Urinary bladder (tissue), 4 donors: Measurements from ENCODE around the gene MAP3K20. TPM values are rescaled to one million over a fixed set of nuclear protein-coding genes. Genes with fewer than 3 reads are reported as not detected.

Experiments
- DNase-seq: peaks from one replicate; pipeline ENCODE4 v3.0.0-alpha.2; 2015; ENCODE audit errors: extremely low spot score
- H3K27ac ChIP-seq: one replicate; pipeline ENCODE4 v1.5.1; 2013; ENCODE audit warnings: low read depth, mild to moderate bottlenecking, moderate library complexity
- H3K36me3 ChIP-seq: one replicate; pipeline ENCODE4 v1.6.1; 2013; ENCODE audit warnings: mild to moderate bottlenecking, moderate library complexity; ENCODE audit not compliant: insufficient read depth
- H3K4me1 ChIP-seq: one replicate; pipeline ENCODE4 v1.6.1; 2013; ENCODE audit warnings: mild to moderate bottlenecking, moderate library complexity; ENCODE audit not compliant: insufficient read depth
- H3K4me3 ChIP-seq: one replicate; pipeline ENCODE4 v1.5.1; 2013; ENCODE audit warnings: low read depth, low read length
- WGBS: extraction: QIAGEN DNeasy Blood & Tissue Kit; methylation state at CpG from one replicate; pipeline ENCODE4 v1.1.7; 2013; 5-methylcytosine and 5-hydroxymethylcytosine counted together
- polyA plus RNA-seq: library from polyadenylated mRNA; stranded (reverse); fragments of 200-250 nt; gene quantifications from one replicate; pipeline ENCODE4 v1.2.3, GENCODE V29; 2013
- total RNA-seq: library from RNA; depleted of rRNA; stranded (reverse); fragments of >200 nt; gene quantifications from one replicate; pipeline ENCODE4 v1.2.3, GENCODE V29; 2014
- donor health status: healthy with polysubstance abuse.
- donor health status: healthy.

MAP3K20 gene
- total and polyA plus RNA-seq, 2 donors: 140 TPM

- H3K4me1 ChIP-seq: no peaks in the 10 kb centered on the region
- no peak overlapping the region for H3K27ac ChIP-seq
- H3K4me3 ChIP-seq: no peak overlapping the region
- 56% methylated on average over 11 of the region's 11 CpGs for WGBS
- no peaks in the 10 kb centered on the region for H3K36me3 ChIP-seq
- no peak for DNase-seq
These were observed 108.7 kb downstream of the MAP3K20 start for GRCh38 chr2:173184031-173185004.

GRCh38 chr2:173185437-173185836 lies 109.8 kb downstream of the MAP3K20 start:
- Histone ChIP-seq H3K27ac (no peak overlapping the region), H3K4me3 (no peak overlapping the region), H3K36me3 (no peaks in the 10 kb centered on the region), H3K4me1 (no peaks in the 10 kb centered on the region)
- DNase-seq: no peak

GRCh38 chr2:173187941-173188788 lies 112.5 kb downstream of the MAP3K20 start:
- DNase-seq: no peak
- H3K4me1 ChIP-seq: no peaks in the 10 kb centered on the region
- no peak overlapping the region for H3K27ac ChIP-seq
- H3K4me3 ChIP-seq: no peak overlapping the region
- WGBS: 69% methylated on average over 6 of the region's 6 CpGs
- no peaks in the 10 kb centered on the region for H3K36me3 ChIP-seq

- Histone ChIP-seq H3K4me3 (no peak overlapping the region), H3K27ac (no peak overlapping the region), H3K36me3 (no peaks in the 10 kb centered on the region), H3K4me1 (no peaks in the 10 kb centered on the region)
- WGBS: 74% methylated on average over 3 of the region's 3 CpGs
- DNase-seq: no peak
These were observed 116.0 kb downstream of the MAP3K20 start for GRCh38 chr2:173191601-173192000.

- H3K27ac ChIP-seq: no peak overlapping the region
- H3K4me1 ChIP-seq: no peaks in the 10 kb centered on the region
- no peaks in the 10 kb centered on the region for H3K36me3 ChIP-seq
- no peak overlapping the region for H3K4me3 ChIP-seq
- no peak for DNase-seq
- WGBS: 67% methylated on average over 4 of the region's 4 CpGs
These were observed 116.4 kb downstream of the MAP3K20 start for GRCh38 chr2:173192071-173192470.

GRCh38 chr2:173193925-173194324 lies 118.3 kb downstream of the MAP3K20 start:
- H3K27ac ChIP-seq: no peak overlapping the region
- WGBS: 57% methylated on average over 1 of the region's 1 CpG

GRCh38 chr2:173195100-173195499 lies 119.5 kb downstream of the MAP3K20 start:
- no peak for DNase-seq
- Histone ChIP-seq H3K27ac (no peak overlapping the region), H3K4me3 (no peak overlapping the region), H3K4me1 (no peaks in the 10 kb centered on the region), H3K36me3 (no peaks in the 10 kb centered on the region)
- 43% methylated on average over 3 of the region's 3 CpGs for WGBS

More at GRCh38 chr2:173193925-173194324, 118.3 kb downstream of the MAP3K20 start:
- no peak overlapping the region for H3K4me3 ChIP-seq
- H3K4me1 ChIP-seq: no peaks in the 10 kb centered on the region
- no peak for DNase-seq
- no peaks in the 10 kb centered on the region for H3K36me3 ChIP-seq

GRCh38 chr2:173196080-173196479 lies 120.4 kb downstream of the MAP3K20 start:
- H3K4me1 ChIP-seq: no peaks in the 10 kb centered on the region
- no peak for DNase-seq
- no peak overlapping the region for H3K4me3 ChIP-seq
- H3K36me3 ChIP-seq: no peaks in the 10 kb centered on the region
- 91% methylated on average over 6 of the region's 6 CpGs for WGBS
- H3K27ac ChIP-seq: no peak overlapping the region

- 91% methylated on average over 4 of the region's 4 CpGs for WGBS
- no peak overlapping the region for H3K27ac ChIP-seq
- no peak for DNase-seq
- no peaks in the 10 kb centered on the region for H3K4me1 ChIP-seq
- H3K4me3 ChIP-seq: no peak overlapping the region
- no peaks in the 10 kb centered on the region for H3K36me3 ChIP-seq
These were observed 121.0 kb downstream of the MAP3K20 start for GRCh38 chr2:173196638-173197037.

GRCh38 chr2:173198327-173198726 lies 122.7 kb downstream of the MAP3K20 start:
- Histone ChIP-seq H3K27ac (no peak overlapping the region), H3K4me3 (no peak overlapping the region), H3K36me3 (no peaks in the 10 kb centered on the region), H3K4me1 (no peaks in the 10 kb centered on the region)
- DNase-seq: no peak
- WGBS: 95% methylated on average over 7 of the region's 7 CpGs

- H3K27ac ChIP-seq: no peak overlapping the region
- no peak for DNase-seq
- H3K4me3 ChIP-seq: no peak overlapping the region
- 64% methylated on average over 1 of the region's 1 CpG for WGBS
- no peaks in the 10 kb centered on the region for H3K4me1 ChIP-seq
- H3K36me3 ChIP-seq: no peaks in the 10 kb centered on the region
These were observed 123.6 kb downstream of the MAP3K20 start for GRCh38 chr2:173199294-173199693.

- Histone ChIP-seq H3K4me3 (no peak overlapping the region), H3K36me3 (no peaks in the 10 kb centered on the region), H3K4me1 (no peaks in the 10 kb centered on the region), H3K27ac (no peak overlapping the region)
- 40% methylated on average over 2 of the region's 2 CpGs for WGBS
- DNase-seq: no peak
These were observed 126.9 kb downstream of the MAP3K20 start for GRCh38 chr2:173202570-173202969.

GRCh38 chr2:173204316-173204715 lies 128.7 kb downstream of the MAP3K20 start:
- no peak for DNase-seq
- WGBS: 30% methylated on average over 2 of the region's 2 CpGs

GRCh38 chr2:173205375-173205774 lies 129.7 kb downstream of the MAP3K20 start:
- H3K4me1 ChIP-seq: no peaks in the 10 kb centered on the region

More at GRCh38 chr2:173204316-173204715, 128.7 kb downstream of the MAP3K20 start:
- Histone ChIP-seq H3K4me3 (no peak overlapping the region), H3K4me1 (no peaks in the 10 kb centered on the region), H3K27ac (no peak overlapping the region), H3K36me3 (no peaks in the 10 kb centered on the region)

More at GRCh38 chr2:173205375-173205774, 129.7 kb downstream of the MAP3K20 start:
- H3K27ac ChIP-seq: no peak overlapping the region
- 27% methylated on average over 2 of the region's 2 CpGs for WGBS
- H3K4me3 ChIP-seq: no peak overlapping the region
- H3K36me3 ChIP-seq: no peaks in the 10 kb centered on the region
- DNase-seq: no peak
